PFSK-1 (cell line): Measurements from ENCODE around the gene TFDP2.

ENCODE experiments used
- FOXP2 ChIP-seq: optimal IDR thresholded peaks from 2 replicates; pipeline ENCODE3; 2011; ENCODE audit warnings: borderline replicate concordance, control low read depth, inconsistent platforms; ENCODE audit not compliant: insufficient read depth; ENCODE audit errors: extremely low read length, extremely low read depth
- POLR2AphosphoS5 ChIP-seq: IDR thresholded peaks from 2 replicates; pipeline ENCODE4 v1.6.1; 2012; ENCODE audit warnings: low read depth, mild to moderate bottlenecking, control low read depth, low read length, moderate library complexity
- REST ChIP-seq, 2 experiments: IDR thresholded peaks; 2 replicates each; pipeline versions ENCODE4 v1.6.1 to v1.8.0; 2011 to 2012; ENCODE audit warnings: low read depth in 2 of 2, low read length in 2 of 2, control low read depth in 1 of 2, inconsistent platforms in 1 of 2, mild to moderate bottlenecking in 1 of 2, moderate library complexity in 1 of 2; ENCODE audit not compliant: insufficient read depth in 1 of 2
- SIN3A ChIP-seq: IDR thresholded peaks from 2 replicates; pipeline ENCODE4 v1.6.1; 2012; ENCODE audit warnings: mild to moderate bottlenecking, low read length, moderate library complexity, borderline replicate concordance; ENCODE audit not compliant: insufficient read depth
- TAF1 ChIP-seq: IDR thresholded peaks from 2 replicates; pipeline ENCODE4 v1.6.1; 2012; ENCODE audit warnings: low read length, control low read depth, borderline replicate concordance; ENCODE audit not compliant: insufficient read depth

The TFDP2 gene

GRCh38 chr3:141965471-141965870, 183.9 kb downstream of the TFDP2 start:
- no peak for TF ChIP-seq TAF1

GRCh38 chr3:141963301-141963700, 186.0 kb downstream of the TFDP2 start:
- TF ChIP-seq REST (IDR thresholded peaks at IDR 0.05; ENCODE audit: insufficient read depth in 1 of 2, low read depth in 2 of 2, low read length in 2 of 2), result no peak
- TF ChIP-seq SIN3A, result no peak
- no peak for TF ChIP-seq FOXP2
- no peak for TF ChIP-seq TAF1
- TF ChIP-seq POLR2AphosphoS5, result no peak

GRCh38 chr3:141960731-141961130, 188.6 kb downstream of the TFDP2 start:
- TF ChIP-seq TAF1, result no peak
- no peak for TF ChIP-seq SIN3A
- no peak for TF ChIP-seq FOXP2
- no peak for TF ChIP-seq REST (IDR thresholded peaks at IDR 0.05; ENCODE audit: insufficient read depth in 1 of 2, low read depth in 2 of 2, low read length in 2 of 2)
- no peak for TF ChIP-seq POLR2AphosphoS5

- TF ChIP-seq REST (IDR thresholded peaks at IDR 0.05; ENCODE audit: insufficient read depth in 1 of 2, low read depth in 2 of 2, low read length in 2 of 2), result no peak
- no peak for TF ChIP-seq FOXP2
- TF ChIP-seq TAF1, result no peak
- no peak for TF ChIP-seq SIN3A
- TF ChIP-seq POLR2AphosphoS5, result no peak
Observed at GRCh38 chr3:141959589-141960554, 189.5 kb downstream of the TFDP2 start.

- TF ChIP-seq FOXP2, result no peak
- TF ChIP-seq TAF1, result no peak
- no peak for TF ChIP-seq POLR2AphosphoS5
- TF ChIP-seq REST (IDR thresholded peaks at IDR 0.05; ENCODE audit: insufficient read depth in 1 of 2, low read depth in 2 of 2, low read length in 2 of 2), result no peak
- no peak for TF ChIP-seq SIN3A
Observed at GRCh38 chr3:141955175-141955574, 194.2 kb downstream of the TFDP2 start.
